SU-DHL-6 (cell line): Measurements from ENCODE around the gene TEX264.

Experiments used
- CTCF ChIP-seq: fragments of 200-600 bp; sonication (generic); IDR thresholded peaks from one replicate; pipeline ENCODE4 v1.5.1; 2017; ENCODE audit warnings: antibody characterized with exemption, mild to moderate bottlenecking, low read length, moderate library complexity; ENCODE audit not compliant: insufficient read depth, poor library complexity, severe bottlenecking
- EZH2phosphoT487 ChIP-seq: fragments of 200-600 bp; sonication (generic), shearing (Covaris generic); conservative IDR thresholded peaks from 2 replicates; pipeline ENCODE4 v1.6.1; 2018; ENCODE audit warnings: mild to moderate bottlenecking, antibody characterized with exemption, low read length, moderate library complexity, mixed read lengths

- TF ChIP-seq CTCF (no peak), EZH2phosphoT487 (no peak)
These were observed 11.5 kb downstream of the TEX264 start for GRCh38 chr3:51682526-51682925.
